ENCODE results near the gene LAG3.

Gene LAG3

DNA sequence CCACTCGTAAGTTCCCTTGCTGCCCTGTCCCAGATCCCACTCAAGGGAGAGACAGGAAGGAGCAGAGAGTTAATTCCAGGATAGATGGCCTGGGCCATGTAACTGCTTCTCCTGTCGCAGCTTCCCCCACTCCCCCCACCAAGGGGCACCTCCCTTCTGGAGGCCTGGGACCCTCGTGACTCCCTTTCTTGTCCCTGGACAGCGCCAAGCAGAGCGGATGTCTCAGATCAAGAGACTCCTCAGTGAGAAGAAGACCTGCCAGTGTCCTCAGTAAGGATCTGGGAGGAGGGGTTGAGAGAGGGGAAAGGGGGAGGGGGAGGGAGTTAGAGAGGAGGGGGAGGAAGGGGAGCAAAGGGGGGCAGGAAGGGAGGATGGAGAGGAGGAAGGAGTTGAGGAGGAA lies 46.3 kb downstream of the LAG3 start:
- no peak overlapping the region for H3K4me3 ChIP-seq (ENCODE audit: low read depth, low read length)
- TF ChIP-seq, protein P1, sequence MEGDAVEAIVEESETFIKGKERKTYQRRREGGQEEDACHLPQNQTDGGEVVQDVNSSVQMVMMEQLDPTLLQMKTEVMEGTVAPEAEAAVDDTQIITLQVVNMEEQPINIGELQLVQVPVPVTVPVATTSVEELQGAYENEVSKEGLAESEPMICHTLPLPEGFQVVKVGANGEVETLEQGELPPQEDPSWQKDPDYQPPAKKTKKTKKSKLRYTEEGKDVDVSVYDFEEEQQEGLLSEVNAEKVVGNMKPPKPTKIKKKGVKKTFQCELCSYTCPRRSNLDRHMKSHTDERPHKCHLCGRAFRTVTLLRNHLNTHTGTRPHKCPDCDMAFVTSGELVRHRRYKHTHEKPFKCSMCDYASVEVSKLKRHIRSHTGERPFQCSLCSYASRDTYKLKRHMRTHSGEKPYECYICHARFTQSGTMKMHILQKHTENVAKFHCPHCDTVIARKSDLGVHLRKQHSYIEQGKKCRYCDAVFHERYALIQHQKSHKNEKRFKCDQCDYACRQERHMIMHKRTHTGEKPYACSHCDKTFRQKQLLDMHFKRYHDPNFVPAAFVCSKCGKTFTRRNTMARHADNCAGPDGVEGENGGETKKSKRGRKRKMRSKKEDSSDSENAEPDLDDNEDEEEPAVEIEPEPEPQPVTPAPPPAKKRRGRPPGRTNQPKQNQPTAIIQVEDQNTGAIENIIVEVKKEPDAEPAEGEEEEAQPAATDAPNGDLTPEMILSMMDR (IDR thresholded peaks at IDR 0.05; ENCODE audit: low read depth, low read length) = no peak
- DNase-seq = no peak
- no peaks in the 10 kb centered on the region for H3K36me3 ChIP-seq
- H3K9me3 ChIP-seq (ENCODE audit: severe bottlenecking) = no peaks in the 10 kb centered on the region
- H3K27ac ChIP-seq = no peak overlapping the region
- H3K27me3 ChIP-seq (ENCODE audit: insufficient read depth, low read depth, severe bottlenecking) = no peaks in the 10 kb centered on the region

DNA sequence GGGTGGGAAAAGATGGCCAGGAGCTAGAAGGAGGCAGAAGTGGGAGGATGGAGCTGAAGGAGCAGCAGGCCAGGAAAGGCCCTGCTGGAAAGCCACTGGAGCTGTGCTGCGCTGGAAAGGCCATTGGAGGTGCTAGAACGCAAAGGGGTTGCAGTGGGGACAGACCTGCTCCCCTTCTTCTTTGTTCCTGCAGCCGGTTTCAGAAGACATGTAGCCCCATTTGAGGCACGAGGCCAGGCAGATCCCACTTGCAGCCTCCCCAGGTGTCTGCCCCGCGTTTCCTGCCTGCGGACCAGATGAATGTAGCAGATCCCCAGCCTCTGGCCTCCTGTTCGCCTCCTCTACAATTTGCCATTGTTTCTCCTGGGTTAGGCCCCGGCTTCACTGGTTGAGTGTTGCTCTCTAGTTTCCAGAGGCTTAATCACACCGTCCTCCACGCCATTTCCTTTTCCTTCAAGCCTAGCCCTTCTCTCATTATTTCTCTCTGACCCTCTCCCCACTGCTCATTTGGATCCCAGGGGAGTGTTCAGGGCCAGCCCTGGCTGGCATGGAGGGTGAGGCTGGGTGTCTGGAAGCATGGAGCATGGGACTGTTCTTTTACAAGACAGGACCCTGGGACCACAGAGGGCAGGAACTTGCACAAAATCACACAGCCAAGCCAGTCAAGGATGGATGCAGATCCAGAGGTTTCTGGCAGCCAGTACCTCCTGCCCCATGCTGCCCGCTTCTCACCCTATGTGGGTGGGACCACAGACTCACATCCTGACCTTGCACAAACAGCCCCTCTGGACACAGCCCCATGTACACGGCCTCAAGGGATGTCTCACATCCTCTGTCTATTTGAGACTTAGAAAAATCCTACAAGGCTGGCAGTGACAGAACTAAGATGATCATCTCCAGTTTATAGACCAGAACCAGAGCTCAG lies 47.0 kb downstream of the LAG3 start:
- Histone ChIP-seq H3K27ac (peak overlapping the region; percentile 64; the same call in 1 of the 2 replicates), H3K27me3 (ENCODE audit: insufficient read depth, low read depth, severe bottlenecking) (no peaks in the 10 kb centered on the region), H3K36me3 (peaks cover 2% of the 10 kb centered on the region; the same call in 1 of the 2 replicates), H3K4me3 (ENCODE audit: low read depth, low read length) (no peak overlapping the region), H3K9me3 (ENCODE audit: severe bottlenecking) (no peaks in the 10 kb centered on the region)
- peak; percentile 16 for DNase-seq
- TF ChIP-seq, protein P1 (IDR thresholded peaks at IDR 0.05; ENCODE audit: low read depth, low read length) = 0 out of 2 replicates have a peak, but pooled peaks have one; percentile 16

DNA sequence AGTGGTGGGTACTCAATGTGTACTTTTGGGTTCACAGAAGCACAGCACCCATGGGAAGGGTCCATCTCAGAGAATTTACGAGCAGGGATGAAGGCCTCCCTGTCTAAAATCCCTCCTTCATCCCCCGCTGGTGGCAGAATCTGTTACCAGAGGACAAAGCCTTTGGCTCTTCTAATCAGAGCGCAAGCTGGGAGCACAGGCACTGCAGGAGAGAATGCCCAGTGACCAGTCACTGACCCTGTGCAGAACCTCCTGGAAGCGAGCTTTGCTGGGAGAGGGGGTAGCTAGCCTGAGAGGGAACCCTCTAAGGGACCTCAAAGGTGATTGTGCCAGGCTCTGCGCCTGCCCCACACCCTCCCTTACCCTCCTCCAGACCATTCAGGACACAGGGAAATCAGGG lies 47.8 kb downstream of the LAG3 start:
- H3K27ac ChIP-seq = peak overlapping the region; percentile 64
- H3K36me3 ChIP-seq = peaks cover 8% of the 10 kb centered on the region
- H3K27me3 ChIP-seq (ENCODE audit: insufficient read depth, low read depth, severe bottlenecking) = no peaks in the 10 kb centered on the region
- TF ChIP-seq, protein P1 (IDR thresholded peaks at IDR 0.05; ENCODE audit: low read depth, low read length) = no peak
- H3K4me3 ChIP-seq (ENCODE audit: low read depth, low read length) = no peak overlapping the region
- peak; percentile 45 for DNase-seq
- H3K9me3 ChIP-seq (ENCODE audit: severe bottlenecking) = no peaks in the 10 kb centered on the region

DNA sequence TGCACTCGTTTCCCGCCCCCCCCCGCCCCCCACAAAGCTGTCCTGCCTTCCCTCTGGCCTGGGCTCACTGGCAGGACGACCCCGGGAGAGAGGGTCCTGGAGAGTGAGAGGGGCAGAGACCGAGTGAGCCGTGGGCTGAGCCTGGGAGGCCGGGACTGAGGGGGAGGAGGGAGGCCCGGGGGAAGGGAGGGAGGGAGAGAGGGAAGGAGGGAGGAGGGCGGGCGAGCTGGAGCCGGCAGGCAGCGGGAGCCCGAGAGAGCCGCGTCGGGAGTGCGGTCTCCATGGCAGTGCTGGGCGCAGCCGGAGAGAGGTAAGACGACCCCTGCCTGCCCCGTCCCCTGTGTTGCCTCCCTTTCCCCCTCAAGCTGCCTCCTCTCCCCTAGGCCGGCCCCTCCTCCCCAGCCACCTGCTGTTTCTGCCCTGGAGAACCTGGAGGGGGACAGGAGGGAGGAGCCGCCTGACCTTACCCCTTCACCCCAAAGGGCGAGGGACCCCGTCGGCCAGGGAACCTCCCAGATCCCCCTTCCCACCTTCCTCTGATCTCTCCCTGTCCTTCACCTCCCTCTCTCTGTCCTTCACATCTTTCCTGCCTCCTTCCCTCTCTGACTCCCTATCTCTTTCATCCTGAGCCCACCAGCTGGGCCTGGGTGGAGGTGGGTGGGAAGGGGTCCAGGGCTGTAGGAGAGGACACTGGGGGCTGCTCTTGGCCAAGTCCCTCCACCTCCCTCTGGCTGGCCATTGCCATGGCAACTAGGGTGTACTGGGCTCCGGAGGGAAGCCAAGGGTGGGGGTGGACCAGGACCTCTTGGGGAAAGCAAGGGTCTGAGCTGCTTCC lies 49.5 kb downstream of the LAG3 start, which contains the start of gene GPR162:
Gene GPR162 (plus strand): TSS at position 231 of the 835 bp plus-strand sequence. CDS start 2,078 bp downstream, outside the sequence.
- peak; percentile 79 for DNase-seq
- Histone ChIP-seq H3K9me3 (ENCODE audit: severe bottlenecking) (no peaks in the 10 kb centered on the region), H3K27me3 (ENCODE audit: insufficient read depth, low read depth, severe bottlenecking) (no peaks in the 10 kb centered on the region), H3K36me3 (peaks cover 19% of the 10 kb centered on the region), H3K4me3 (ENCODE audit: low read depth, low read length) (peak within 1 kb of the TSS; percentile 38), H3K27ac (peak within 1 kb of the TSS; percentile 67)
- TF ChIP-seq, protein P1 (IDR thresholded peaks at IDR 0.05; ENCODE audit: low read depth, low read length) = no peak

DNA sequence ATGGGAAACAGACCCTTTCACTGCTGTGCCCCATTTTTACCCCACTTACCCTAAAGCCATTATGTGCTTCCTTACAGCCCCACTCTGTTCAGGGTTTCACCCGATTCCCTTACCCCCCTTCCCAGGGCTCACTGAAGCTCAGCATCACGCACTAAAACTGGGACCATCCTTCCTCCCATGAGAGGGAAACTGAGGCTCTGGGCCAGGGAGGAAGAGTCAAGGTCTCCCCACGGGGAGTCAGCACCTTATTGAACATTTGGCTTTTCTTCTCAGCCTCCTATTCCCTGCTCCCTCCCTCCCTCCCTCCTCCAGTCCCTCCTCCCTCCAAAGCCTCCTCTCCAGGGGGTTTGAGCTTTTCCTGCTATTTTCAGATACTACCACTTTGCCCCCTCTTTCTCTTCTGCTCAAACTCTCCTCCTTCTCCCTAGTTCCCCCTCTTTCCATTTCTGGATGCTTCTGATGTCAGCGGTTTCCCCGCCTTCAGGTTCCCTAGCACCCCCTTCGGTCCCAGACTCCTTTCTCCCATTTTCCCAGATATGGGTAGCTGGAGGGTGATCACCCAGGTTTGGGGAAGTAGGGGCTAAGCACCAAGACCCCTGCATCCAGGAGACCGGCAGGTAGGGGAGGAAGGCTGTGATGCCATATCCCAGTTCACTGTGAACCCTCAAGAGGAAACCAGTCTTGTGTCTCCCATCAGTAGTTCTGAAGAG lies 50.3 kb downstream of the LAG3 start:
- peaks cover 22% of the 10 kb centered on the region for H3K36me3 ChIP-seq
- no peaks in the 10 kb centered on the region for H3K27me3 ChIP-seq (ENCODE audit: insufficient read depth, low read depth, severe bottlenecking)
- H3K4me3 ChIP-seq (ENCODE audit: low read depth, low read length) = no peak overlapping the region
- no peak for DNase-seq
- H3K27ac ChIP-seq = no peak overlapping the region
- TF ChIP-seq, protein P1 (IDR thresholded peaks at IDR 0.05; ENCODE audit: low read depth, low read length) = no peak
- H3K9me3 ChIP-seq (ENCODE audit: severe bottlenecking) = no peaks in the 10 kb centered on the region

Measured in WERI-Rb-1 (cell line).